Upper lobe of left lung (tissue), 4 donors: Measurements from ENCODE around the gene CASP3.

ENCODE experiments used
- EP300 ChIP-seq, 4 donors: sonication (generic); formaldehyde crosslinking; IDR thresholded peaks; one replicate each; pipeline ENCODE4 v1.5.1; 2017; ENCODE audit warnings: antibody characterized with exemption in 4 of 4, control low read depth in 2 of 4
- POLR2A ChIP-seq, 4 donors: fragments of 450-650 bp; IDR thresholded peaks; one replicate each; pipeline ENCODE4 v1.5.1; 2016 to 2017; ENCODE audit warnings: antibody characterized with exemption in 4 of 4, mild to moderate bottlenecking in 2 of 4
- POLR2AphosphoS5 ChIP-seq, 2 donors: sonication (generic); formaldehyde crosslinking; IDR thresholded peaks; one replicate each; pipeline ENCODE4 v1.5.1; 2017; ENCODE audit warnings: antibody characterized with exemption in 2 of 2
- TF ChIP-seq, protein P1 (sequence below), 6 experiments: fragments of 450-650 bp in 4 of 6; fragments of 200-600 bp in 2 of 6; sonication (generic) in 2 of 6; IDR thresholded peaks; one replicate each; pipeline ENCODE4 v1.5.1; 2016 to 2019; ENCODE audit warnings: antibody characterized with exemption in 6 of 6

- TF ChIP-seq, protein P1, sequence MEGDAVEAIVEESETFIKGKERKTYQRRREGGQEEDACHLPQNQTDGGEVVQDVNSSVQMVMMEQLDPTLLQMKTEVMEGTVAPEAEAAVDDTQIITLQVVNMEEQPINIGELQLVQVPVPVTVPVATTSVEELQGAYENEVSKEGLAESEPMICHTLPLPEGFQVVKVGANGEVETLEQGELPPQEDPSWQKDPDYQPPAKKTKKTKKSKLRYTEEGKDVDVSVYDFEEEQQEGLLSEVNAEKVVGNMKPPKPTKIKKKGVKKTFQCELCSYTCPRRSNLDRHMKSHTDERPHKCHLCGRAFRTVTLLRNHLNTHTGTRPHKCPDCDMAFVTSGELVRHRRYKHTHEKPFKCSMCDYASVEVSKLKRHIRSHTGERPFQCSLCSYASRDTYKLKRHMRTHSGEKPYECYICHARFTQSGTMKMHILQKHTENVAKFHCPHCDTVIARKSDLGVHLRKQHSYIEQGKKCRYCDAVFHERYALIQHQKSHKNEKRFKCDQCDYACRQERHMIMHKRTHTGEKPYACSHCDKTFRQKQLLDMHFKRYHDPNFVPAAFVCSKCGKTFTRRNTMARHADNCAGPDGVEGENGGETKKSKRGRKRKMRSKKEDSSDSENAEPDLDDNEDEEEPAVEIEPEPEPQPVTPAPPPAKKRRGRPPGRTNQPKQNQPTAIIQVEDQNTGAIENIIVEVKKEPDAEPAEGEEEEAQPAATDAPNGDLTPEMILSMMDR (IDR thresholded peaks at IDR 0.05) = no peak
- TF ChIP-seq POLR2AphosphoS5 (IDR thresholded peaks at IDR 0.05) (no peak), POLR2A (IDR thresholded peaks at IDR 0.05) (no peak), EP300 (IDR thresholded peaks at IDR 0.05) (no peak)
These were observed 52.5 kb downstream of the CASP3 start for GRCh38 chr4:184596617-184597185.
